Non-pigmented ciliary epithelial cell (primary cell): ENCODE measurements around the gene CCS.
"Not testable (repeated sequence)": the region's sequence is repeated elsewhere in the genome, so short reads cannot be mapped to it uniquely, and the experiment has no call there.

Experiments
- DNase-seq: peaks from one replicate; pipeline ENCODE4 v3.0.0-alpha.2; 2010; ENCODE audit warnings: low read depth

CCS gene

DNA sequence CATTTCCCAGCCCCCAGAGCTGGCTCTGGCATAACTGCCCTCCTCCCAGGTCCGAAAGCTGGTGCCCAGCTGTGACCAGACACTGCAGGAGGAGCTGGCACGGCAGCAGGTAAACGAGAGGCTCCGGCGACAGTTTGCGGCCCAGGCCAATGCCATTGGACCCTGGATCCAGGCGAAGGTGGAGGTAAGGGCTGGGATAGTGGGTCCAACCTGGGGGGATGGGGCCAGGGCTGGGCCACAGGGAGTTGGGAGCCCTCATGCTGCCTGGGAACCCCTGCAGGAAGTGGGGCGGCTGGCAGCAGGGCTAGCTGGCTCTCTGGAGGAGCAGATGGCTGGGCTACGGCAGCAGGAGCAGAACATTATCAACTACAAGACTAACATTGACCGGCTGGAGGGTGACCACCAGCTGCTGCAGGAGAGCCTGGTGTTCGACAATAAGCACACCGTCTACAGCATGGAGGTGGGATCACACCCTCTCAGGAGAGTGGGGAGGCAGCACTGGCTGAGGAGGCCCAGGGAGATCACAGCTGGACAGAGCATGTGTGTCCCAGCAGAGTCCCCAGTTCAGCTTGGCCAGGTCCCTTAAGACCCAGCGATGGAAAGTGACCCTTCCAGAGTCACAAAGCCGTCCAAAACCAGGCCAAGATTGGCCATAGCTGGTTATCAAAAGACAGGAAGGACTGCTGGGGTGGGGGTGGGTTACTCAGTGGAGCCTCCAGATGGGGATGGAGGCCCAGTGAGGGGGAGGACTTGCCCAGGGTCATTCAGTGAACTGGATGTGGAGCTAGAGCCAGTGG, 31.6 kb upstream of the CCS start:
- no peak for DNase-seq

GRCh38 chr11:66561975-66562248, 31.1 kb upstream of the CCS start:
- no peak for DNase-seq

GRCh38 chr11:66562275-66562674, 30.7 kb upstream of the CCS start:
- no peak for DNase-seq

GRCh38 chr11:66562907-66563583, 29.9 kb upstream of the CCS start:
- no peak for DNase-seq

GRCh38 chr11:66563832-66564231, 29.2 kb upstream of the CCS start:
- no peak for DNase-seq

GRCh38 chr11:66564538-66564937, 28.4 kb upstream of the CCS start:
- DNase-seq = no peak

DNA sequence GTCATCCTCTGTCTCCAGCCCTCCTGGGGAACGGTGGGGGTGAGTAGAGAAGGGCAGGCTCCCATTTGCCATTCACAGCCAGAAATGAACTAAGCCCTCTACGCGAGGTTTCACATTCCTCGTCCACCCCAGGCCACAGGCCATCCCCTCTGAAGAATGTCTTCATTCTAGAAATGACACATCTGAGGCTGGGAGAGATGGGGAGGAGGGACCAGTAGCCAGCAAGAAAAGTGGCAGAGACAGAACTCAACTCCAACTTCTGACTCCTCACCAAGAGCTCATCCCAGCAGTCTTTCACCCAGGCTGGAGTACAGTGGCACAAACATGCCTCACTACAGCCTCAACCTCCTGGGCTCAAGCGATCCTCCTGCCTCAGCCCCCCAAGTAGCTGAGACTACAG, 28.0 kb upstream of the CCS start:
- no peak for DNase-seq

DNA sequence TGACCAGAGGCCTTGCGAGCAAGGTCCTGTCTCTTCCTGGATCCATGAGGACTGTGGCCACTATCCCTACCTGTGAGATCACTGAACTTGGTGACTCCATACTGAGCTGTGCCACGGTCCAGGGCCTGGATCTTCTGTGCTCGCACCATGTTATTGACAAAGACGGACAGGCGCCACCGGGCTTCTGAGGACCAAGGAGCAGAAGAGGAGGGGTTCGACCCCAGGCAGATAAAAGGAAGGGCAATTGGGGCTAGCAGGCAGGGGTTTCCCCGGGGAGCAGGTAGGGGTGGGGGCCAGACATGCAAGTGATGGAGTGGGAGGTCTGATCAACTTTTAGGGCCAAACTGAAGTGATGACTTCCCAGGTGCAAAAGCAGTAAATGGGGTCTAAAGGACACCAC, 26.8 kb upstream of the CCS start:
- no peak for DNase-seq

GRCh38 chr11:66567787-66568123, 25.2 kb upstream of the CCS start:
- no peak for DNase-seq

DNA sequence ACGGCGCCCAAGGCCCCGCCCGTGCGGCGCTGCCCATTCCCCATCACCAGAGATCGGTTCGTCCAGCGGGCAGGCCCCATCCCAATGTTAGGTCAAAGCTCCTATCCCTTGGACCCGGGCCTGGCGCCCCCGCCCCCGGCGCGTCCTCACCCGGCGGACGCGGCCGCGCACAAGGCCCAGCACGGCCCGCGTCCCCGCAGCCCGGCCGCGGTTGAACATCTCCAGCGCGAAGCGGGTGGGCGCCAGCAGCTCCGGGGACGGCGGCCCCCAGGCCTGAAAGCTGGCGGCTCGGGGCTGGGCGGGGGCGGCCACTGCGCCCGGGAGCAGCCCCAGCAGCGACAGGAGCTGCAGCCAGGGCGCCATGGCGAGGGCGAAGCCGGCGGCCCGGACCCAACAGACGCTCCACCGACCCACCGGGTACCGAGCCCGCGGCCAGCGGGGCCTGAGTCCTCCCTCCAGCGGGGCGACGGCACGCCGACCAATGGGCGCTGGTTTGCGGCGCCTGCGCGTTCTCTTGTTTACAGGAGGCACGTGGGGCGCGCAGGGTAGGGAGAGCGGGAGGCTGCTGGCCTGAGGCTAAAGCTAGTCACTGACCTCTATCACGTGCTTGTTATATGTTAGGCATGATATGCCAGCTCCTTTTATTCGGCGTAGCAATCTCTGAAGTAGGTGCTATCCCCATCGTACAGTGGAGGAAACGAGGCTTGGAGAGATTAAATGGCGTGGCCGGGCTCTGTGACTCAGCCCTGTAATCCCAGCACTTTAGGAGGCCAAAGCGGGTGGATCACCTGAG, 24.7 kb upstream of the CCS start, which contains the start of gene CTSF:
Gene CTSF, minus strand, starts transcription at position 483 of the 793 bp plus-strand sequence. Its CDS starts 120 bp downstream, at position 363.
- DNase-seq = no peak

- no peak for DNase-seq
Measured at GRCh38 chr11:66569076-66569475, 23.9 kb upstream of the CCS start.

DNA sequence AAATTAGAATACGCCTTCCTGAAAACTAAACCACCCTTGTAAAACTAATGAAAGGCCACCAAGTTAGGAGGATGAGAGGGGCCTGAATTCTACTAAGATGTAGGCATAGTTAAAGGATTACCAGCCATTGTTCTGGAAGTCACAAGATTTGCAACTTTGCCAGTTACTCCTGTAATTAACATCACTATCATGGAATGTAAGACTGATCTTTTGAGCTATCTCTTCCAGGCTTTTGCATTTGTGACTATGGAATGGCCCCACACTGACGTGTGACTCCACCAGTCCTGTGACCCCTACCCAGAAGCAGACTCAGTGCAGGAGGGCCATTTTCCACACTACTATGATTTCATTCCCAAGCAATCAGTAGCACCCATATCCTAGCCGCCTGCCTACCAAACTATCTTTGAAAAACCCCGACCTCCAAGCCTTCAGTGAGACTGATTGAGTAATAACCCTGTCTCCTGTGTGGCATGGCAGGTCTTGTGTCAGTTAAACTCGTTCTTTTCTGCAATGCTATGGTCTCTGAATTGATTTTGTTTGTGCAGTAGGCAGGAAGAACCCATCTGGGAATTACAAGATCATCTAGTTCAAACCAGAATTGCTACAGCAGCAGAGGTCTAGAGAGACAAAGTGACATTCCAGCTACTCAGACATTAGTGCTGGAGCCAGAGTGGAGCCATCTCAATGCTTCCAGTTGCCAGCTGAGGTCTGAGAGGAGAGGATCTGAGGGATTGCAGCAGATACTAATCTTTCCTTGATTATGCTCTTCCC, 22.7 kb upstream of the CCS start:
- no peak for DNase-seq

GRCh38 chr11:66570850-66571180, 22.2 kb upstream of the CCS start:
- no peak for DNase-seq

DNA sequence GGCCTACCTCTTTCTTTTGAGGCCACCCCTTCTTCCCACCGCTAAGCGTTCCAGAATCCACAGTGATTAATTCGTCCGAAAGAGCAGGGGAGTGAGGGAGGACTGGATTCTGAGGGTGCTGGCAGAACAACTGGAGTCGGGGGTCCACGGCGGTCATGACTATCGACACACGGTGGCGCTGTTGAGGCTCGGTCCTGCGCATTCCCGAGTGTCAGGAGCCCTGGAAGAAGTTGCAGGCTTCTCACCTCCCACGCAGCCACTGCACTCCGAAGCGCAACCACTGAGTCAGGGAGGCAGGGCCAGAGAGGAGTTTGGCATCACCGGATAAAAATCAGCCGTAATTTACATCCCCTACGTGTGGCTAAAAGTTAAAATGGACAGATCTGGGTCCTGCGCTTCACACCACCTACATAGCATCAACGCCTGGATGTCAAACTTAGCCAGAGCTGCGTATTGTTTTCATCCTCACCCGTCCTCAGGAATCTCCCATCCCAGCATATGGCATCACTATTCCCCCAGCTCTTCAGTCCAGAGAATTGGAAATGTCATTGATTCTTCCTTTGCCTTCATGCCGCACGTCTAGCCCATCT, 13.9 kb upstream of the CCS start:
- DNase-seq = no peak

DNA sequence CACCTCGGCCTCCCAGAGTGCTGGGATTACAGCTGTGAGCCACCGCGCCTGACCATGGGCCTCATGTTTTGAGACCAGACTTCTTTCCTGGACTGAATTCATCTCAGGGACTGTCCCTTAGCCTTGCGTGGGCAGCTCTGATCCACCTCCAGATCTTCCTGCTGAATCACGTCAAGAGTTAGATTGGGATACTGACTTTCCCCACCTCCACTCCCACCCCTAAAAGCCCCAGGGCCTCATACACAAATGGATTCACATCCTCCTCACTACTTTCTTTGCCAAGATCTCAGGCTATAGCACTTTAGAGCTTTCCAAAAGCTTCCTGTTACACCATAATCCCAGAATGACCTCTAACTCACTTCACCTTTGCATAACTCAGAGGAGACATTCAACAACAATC, 12.2 kb upstream of the CCS start:
- DNase-seq = no peak

GRCh38 chr11:66581261-66581660, 11.7 kb upstream of the CCS start:
- no peak for DNase-seq

DNA sequence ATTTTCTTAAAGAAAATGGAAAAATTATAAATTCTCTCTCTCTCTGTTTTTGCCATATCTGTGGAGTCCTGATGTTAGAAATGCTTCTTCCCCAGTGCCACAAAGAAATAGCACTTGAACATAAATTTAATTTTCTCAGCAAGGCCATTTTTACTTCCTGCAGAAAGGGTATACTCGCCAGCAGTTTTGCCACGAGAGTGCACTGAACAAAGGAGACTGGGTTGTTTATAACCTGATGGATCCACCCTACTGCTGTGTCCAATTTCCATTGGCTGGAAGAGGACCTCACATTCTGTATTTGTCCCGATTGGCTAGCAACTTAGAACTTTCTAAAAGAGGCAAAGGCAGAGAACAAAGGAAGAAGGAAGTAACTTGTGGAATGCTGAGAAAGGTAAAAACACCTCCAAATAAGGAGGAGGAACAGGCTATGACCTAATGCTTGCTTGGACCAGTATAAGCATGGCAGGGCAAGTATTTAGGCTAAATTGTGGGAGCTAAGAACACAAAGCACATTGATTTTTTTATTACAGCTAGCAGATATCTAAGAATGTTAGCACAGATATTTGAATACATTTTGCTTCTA, 10.3 kb upstream of the CCS start:
- DNase-seq = not testable (repeated sequence)

- DNase-seq = not testable (repeated sequence)
Measured at GRCh38 chr11:66585447-66585846, 7.5 kb upstream of the CCS start.

DNA sequence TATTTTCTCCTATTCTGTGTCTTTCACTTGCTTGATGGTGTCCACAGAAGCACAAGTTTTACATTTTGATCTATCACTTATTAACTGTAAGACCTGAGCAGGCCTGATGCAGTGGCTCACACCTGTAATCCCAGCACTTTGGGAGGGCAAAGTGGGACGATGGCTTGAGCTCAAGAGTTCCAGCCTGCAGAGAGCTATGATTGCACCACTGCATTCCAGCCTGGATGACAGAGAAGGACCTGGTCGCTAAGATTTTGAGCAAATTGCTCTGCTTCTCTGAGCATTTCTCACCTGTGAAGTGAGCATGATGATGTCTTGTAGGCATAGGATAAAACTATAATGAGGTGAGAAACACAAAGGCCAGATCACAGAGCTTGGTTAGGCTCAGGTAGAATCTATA, 6.8 kb upstream of the CCS start:
- DNase-seq = no peak

DNA sequence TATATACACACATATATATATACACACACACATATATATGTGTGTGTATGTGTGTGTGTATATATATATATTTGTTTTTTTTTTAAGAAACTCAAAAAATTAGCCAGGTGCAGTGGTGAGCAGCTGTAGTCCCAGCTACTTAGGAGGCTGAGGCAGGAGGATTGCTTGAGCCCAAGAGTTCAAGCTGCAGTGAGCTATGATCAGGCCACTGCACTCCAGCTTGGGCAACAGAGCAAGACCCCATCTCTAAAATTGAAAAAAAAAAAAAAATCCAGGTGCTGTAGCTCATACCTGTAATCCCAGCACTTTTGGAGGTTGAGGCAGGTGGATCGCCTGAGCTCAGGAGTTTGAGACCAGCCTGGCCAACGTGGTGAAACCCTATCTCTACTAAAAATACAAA, 3.7 kb upstream of the CCS start:
- not testable (repeated sequence) for DNase-seq

DNA sequence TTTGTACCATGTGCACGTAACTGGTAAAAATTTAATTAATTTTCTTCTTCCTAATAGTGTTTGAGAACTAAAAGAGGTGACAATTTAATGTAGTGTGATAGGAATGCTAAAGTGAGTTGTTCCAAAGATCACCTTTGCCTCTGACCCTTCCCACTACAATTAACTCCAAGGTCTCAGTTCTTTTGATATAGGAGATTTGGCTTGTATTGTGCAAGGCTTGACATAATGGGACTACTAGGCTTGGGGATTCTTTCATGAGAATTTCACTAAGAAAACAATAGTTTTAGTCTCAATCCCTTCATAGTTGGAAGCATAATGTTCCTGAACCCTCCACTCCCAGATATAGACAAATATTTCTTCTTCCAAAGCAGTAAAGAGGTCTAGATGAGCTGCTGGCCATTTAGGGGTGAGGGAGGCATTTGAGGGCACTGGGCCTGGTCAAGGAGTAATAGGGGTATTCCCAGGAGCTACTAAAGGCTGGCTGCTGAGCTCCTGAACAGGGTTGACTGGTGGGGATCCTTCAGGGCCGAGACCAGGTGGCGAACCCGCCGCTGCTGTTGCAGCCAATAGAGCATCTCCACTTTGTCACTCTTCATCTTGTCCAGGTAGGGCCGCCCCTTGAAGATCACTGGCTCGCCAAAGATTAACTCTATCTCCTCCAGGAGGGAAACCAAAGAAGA, 2.8 kb upstream of the CCS start:
- no peak for DNase-seq
